OCI-LY7 (cell line): Measurements from ENCODE around the gene RHBDD1.

Experiments
- EZH2phosphoT487 ChIP-seq: fragments of 200-600 bp; sonication (generic); IDR thresholded peaks from 2 replicates; pipeline ENCODE4 v1.6.1; 2018; ENCODE audit warnings: low read depth, borderline replicate concordance, mild to moderate bottlenecking, mixed run types, antibody characterized with exemption, low read length, moderate library complexity, mixed read lengths
- TF ChIP-seq, protein P1 (sequence below): fragments of 200-600 bp; sonication (generic); conservative IDR thresholded peaks from 2 replicates; pipeline ENCODE4 v1.5.1; 2014; ENCODE audit warnings: mild to moderate bottlenecking, antibody characterized with exemption, low read length, moderate library complexity, mixed read lengths

DNA sequence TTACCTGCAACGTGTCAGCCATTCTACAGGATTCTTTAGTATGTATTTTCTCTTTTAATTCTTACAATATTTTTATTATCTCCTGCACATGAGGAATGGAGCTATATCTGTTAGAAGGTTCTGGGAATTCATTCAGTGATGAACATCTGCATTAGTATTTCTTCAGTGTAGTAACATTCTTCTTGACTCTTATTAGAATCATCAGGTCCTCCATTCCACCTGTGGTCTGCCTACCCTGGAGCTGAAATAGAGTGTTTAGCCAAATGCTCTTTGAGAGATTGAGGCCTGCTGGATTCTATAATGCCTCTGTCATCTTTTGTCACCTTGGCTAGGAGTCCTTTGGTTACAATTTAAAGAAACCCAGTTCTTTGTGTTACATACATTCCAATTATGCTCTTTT, 54.4 kb downstream of the RHBDD1 start:
- TF ChIP-seq, protein P1, sequence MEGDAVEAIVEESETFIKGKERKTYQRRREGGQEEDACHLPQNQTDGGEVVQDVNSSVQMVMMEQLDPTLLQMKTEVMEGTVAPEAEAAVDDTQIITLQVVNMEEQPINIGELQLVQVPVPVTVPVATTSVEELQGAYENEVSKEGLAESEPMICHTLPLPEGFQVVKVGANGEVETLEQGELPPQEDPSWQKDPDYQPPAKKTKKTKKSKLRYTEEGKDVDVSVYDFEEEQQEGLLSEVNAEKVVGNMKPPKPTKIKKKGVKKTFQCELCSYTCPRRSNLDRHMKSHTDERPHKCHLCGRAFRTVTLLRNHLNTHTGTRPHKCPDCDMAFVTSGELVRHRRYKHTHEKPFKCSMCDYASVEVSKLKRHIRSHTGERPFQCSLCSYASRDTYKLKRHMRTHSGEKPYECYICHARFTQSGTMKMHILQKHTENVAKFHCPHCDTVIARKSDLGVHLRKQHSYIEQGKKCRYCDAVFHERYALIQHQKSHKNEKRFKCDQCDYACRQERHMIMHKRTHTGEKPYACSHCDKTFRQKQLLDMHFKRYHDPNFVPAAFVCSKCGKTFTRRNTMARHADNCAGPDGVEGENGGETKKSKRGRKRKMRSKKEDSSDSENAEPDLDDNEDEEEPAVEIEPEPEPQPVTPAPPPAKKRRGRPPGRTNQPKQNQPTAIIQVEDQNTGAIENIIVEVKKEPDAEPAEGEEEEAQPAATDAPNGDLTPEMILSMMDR = no peak
- TF ChIP-seq EZH2phosphoT487 = no peak
